Stimulated activated CD4-positive, alpha-beta T cell treated with anti-CD3 and anti-CD28 coated beads, Interleukin-4, amount 100 ng/mL, for 24 hours (primary cell): ENCODE data around the gene ITPKB.
"Not testable (repeated sequence)": the region's sequence is repeated elsewhere in the genome, so short reads cannot be mapped to it uniquely, and the experiment has no call there.

Source experiments
- DNase-seq: peaks from one replicate; pipeline ENCODE4 v3.0.0-alpha.2; 2020

ITPKB gene

DNA sequence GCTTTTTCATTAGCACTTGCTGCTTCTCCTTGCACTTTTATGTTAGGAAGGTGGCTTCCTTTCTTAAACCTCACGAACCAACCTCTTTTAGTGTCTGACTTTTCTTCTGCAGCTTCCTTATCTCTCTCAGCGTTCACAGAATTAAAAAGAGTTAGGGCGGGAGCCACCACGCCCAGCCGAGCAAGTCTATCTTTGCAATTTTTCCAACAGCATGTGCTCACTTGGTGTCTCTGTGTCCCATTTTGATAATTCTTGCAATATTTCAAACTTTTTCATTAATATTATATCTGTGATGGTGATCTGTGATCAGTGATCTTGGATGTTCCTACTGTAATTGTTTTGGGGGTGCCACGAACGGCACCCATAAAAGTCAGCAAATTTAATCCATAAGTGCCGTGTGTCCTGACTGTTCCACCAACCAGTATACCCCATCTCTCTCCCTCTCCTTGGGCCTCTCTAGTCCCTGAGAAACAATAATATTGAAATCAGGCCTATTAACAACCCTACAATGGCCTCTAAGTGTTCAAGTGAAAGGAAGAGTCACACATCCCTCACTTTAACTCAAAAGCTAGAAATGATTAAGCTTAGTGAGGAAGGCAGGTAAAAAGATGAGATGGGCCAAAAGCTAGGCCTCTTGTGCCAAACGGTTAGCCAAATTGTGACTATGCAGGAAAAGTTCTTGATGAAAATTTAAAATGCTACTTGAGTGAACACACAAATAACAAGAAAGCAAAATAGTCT, 15.9 kb upstream of the ITPKB start:
- DNase-seq: no peak

DNA sequence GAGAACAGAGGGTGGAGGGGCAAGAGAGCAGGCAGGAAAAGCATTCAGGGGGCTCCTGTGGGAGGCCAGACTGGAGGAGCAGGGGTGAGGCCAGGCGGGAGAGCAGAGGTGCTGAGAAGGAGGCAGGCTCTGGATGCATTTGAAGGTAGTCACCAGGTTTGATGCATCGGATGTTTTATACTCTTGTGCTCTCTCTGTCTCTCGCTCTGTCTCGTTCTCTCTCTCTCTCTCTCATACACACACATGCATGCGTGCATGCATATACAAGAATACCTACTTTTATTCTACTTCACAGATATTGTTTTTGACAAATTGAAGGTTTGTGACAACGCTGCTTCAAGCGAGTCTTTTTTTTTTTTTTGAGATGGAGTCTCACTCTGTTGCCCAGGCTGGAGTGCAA, 15.0 kb upstream of the ITPKB start:
- no peak for DNase-seq

DNA sequence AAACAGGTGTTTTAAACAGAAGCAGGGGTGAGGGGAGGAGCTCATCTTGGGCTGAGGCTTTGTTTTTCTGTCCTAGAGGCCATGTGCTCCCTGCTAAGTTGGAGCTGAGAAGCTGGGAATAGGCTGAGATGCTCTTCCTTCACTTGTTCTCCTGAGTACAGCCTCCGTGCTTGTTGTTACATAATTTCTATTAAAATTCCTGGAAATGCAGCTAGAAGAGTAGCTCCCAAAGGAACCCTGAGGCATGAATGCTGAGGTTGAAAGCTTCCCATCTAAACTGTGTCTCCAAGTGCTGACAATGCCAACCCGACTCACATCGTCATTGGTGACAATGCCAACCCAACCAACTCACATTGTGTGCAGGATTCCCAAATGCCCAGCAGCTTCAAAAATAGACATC, 12.6 kb upstream of the ITPKB start:
- DNase-seq: no peak

DNA sequence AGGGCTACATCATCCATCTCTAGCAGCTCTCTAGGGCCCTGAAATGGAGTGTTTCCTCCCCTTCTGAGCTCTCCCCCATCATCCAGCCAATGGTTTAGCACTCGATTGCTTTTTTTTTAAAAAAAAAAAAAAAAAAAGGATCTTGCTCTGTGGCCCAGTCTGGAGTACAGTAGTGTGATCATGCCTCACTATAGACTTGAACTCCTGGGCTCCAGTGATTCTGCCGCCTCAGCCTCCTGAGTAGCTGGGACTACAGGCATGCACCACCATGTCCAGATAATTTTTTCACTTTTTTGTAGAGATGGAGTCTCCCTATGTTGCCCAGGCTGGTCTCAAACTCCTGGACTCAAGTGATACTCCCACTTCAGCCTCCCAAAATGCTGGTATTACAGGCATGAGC, 12.1 kb upstream of the ITPKB start:
- DNase-seq: no peak

DNA sequence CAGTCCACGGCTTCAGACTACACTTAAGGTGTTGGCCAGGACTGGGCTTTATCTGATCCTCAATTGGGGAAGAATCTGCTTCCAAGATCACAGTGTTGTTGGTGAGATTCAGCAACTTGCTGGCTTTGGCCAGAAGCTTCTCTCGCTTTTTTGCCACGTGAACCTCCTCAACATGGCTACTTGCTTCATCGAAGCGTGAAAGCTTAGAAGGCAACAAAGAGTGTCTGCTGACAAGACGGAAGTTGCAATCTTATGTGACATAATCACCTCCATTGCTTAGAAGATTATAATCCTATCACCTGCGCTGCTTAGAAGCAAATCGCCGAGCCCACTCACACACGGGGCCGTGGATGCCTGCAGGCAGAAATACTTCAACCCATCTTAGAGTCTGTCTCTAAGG, 10.4 kb upstream of the ITPKB start:
- no peak for DNase-seq

DNA sequence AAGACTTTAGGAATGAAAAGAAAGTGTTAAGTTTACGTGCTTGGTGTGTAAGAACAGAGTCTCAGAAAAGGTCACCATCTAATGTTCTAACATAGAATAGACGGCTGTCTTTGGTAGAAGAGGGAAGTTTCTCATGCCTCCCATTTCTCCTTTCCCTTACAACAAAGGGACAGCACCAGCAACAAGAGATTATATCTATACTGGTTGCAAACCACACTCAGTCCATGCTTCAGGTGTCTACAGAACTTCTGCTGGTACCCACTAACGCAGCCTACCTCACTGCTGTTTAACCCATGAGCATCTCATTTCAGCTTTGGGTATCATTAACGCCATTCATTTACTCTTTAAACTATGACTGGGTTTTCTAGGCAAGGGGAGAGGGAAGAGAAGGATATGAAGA, 9.2 kb upstream of the ITPKB start:
- DNase-seq: no peak

DNA sequence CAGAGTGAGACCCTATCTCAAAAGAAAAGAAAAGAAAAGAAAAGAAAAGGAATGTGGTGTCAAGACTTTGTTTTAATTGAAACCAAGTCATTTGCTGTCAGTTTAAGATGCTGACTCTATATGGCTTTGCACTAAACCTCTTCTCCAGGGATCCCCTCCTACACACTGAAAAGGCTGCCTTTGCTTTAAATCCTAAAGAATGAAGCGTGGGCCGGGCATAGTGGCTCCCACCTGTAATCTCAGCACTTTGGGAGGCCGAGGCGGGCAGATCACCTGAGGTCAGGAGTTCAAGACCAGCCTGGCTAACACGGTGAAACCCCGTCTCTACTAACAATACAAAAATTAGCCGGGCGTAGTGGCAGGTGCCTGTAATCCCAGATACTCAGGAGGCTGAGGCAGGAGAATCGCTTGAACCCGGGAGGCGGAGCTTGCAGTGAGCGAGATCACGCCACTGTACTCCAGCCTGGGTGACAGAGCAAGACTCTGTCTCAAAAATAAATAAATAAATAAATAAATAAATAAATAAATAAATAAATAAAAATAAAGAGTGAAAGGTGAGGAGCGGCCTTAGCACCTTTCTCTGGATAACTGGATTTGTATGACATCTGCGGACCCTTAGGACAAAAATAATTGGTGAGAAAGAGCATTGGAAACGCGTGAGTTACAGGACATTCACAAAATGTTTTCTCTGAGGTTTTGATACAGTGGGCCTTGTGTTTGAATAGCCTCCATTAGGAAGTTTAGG, 8.6 kb upstream of the ITPKB start:
- not testable (repeated sequence) for DNase-seq

DNA sequence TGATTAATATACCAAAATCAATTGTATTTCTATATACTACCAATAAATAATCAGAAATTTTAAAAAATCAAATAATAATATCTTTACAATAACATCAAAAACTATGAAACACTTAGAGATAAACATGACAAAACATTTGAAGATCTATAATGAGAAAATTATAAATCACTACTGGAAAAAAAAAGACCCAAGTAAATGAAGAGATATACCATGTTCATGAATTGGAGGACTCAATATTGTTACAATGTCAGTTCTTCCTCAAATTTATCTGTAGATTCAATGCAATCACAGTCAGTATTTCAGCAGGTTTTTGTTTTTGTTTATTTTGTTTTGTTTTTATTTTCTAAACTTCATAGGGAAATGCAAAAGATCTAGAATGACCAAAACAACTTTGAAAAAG, 4.2 kb upstream of the ITPKB start:
- DNase-seq: no peak

DNA sequence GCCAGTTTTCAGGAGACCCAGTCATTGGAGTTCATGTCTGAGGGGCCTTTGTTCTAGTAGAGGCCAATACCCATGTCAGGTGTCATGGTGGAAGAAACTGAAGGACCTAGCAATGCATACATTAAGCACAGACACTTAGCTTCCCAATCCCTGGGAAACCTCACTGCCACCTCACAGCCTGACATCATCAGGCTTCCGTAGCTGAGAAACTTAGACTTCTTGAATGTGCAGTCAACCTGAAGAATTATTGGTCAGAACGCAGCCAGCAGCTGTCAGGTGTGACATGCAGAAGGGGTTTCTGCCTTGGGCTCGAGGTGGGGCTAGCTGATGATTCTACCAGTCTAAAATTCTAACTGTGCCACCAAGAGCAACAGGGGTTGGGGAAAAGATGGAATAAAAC, 1.9 kb upstream of the ITPKB start:
- no peak for DNase-seq

DNA sequence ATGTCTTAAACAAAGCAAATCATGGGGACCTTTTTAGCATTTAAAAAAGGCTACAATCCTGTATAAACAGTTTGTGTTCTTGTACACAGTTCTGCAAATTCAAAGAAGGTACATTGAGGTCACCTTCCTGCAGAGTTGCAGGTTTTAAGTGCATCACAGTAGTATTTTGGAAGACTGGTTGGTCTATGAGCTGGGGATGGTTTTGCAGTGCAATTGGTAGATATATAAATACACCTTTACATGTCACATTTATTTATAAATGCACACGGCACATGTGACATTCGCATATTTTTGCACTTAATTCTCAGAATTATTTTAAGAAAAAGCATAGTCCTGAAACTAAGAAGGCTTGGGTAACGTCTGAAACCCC, 599 bp upstream of the ITPKB start:
- no peak for DNase-seq

DNA sequence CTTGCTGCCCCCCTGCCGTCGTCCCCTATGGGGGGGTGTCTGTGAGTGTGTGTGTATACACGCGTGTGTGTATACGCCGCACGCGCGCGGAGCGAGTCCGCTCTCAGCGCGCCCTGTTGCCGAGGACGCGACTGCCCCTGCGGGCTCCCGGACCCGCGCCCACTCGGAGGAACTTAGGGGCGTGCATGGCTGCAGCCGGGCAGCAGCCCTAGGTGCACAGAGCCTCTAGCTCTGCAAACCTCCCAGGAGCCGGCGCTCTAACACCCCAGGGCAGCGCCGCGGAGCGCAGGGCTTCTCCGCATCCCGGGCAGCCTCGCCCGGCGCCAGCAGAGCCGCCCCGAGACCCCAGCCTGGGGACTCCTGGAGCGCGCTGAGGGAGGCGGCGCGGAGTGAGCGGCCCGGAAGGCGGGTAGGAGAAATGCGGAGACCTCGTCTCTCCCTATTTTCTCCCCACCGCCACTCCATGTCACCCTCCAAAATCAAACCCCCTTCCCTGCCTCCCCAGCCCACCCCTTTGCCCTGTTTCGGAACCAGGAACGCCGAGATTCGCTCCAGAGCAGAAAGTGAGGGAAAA, 574 bp downstream of the ITPKB start:
- DNase-seq: no peak

DNA sequence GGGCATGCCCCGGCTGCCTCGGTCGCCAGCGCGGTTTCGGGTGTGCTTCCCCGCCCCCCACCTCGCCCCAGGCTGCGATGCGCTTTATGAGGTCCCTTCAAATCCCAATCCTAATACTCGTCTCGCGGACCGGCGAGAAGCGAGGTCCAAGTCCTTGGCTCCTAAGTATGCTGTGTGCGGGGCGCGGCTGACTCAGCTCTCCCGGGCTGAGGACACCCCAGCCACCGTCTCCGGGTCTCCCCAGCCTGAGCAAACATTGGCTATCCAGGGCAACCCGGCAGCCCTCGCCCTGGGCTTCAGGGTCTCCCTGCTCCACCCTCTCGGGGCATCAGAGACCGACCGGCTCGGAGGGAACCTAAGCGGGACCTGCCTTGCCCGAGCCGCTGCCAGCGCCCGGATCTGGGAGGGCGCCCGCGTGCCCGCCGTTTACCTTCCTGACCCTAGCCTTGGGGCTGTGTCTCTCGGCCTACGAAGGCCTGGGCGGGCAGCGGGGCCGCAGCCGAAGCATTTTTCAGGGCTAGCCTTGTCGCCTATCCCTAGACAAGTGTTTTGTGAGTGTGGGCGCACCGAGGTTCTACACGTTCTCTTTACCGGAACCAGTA, 1.2 kb downstream of the ITPKB start:
- DNase-seq: no peak

DNA sequence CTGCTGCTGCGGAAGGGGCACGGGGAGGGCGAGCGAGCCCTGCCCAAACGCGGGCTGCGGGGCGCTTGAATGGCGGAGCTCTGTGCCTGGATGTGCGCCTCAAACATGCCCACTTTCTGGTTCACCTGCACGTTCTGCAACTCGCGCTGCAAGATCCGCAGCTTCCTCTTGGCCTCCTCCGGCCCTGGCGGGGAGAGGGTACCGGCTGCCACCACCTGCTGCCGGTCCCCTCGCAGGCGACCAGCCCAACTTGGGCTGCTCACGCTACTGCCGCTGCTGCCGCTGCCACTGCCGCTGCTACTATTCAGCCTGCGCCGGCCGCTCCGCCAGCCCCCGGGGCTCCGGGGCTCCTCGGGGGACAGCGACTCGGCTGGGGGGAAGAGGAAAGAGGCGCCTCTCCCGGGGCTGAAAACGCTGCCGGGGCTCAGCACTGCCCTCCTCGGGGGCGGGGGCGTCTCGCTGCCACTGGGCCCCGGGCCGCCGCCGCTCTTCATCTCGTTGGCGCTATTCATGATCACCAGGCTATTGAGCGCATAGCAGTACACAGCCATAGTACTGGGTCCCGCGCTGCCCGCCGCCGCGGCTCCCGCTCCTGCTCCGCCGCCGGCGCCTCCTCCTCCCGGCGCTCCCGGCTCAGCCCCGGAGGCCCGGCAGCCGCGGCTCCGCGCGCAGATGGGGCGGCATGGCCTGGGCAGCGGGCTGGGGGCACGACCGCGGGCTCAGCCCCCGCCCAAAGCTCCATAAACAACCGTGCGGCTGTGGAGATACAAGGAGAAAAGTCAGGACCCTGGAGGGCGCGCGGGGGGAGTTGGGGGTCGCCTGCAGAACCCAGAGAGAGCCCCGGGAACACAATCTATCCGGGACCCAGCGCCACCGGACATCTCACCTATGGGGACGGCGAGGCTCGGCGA, 1.9 kb downstream of the ITPKB start:
- peak; percentile 59 for DNase-seq

DNA sequence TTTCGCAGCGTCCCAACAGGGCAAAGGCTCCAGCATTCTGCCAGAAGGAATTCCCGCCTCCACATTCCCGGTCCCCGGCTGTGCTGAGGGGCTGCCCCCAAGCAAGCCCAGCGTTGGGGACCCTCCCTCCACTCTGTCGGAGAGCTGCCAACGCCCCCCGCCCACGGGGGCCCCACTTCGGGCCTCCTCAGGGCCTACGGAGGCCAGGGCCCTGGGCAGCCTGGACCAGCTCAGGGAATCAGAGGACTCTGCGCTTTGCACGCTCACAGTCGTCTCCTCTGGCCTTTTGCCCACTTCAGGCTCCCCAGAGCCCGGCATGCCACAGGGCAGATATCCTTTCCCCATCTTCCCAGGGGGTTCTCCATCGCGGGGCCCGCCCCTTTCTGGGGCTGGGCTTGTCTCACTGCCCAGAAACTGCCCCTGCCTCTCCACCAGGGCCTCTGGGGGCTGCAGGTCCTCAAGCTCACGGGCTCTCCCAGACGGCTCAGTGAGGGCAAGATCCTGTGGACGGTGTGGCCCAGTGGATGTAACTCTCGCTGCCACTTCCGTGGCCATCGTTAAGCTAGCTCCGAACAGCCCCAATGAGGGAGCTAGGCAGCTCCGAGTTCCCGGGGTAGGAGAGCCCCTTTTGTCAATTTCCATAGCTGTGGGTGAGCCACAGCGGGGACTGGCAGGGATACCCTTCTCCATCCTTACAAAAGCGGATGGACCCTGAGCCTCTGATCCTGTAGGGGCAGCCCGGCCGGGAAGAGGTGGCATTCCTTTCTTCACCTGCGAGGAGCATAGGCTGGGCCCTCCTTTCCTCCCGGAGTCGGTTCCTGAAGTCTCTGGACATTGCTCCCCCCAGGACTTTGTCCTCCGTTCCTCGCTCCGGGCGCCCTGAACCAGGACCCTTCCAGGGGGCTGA, 2.8 kb downstream of the ITPKB start:
- no peak for DNase-seq

DNA sequence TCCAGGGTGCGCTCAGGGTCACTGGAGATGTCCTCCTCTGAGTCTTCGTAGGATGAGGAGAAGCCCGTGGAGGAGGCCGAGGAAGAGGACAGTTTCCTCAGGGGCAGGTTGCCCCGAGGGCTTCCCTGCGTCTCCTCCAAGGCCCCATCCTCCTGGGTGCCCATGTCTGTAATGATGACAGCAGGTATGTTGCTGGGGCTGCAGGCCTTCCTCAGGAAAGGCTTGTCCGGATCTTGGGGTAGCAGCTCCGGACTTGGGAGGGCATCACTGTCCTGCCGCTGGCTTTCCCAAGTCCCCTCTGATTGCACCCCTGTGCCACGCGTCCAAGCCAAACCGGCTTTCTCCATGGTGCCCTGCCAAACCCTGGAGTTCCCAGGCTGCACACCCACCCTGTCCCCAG, 3.5 kb downstream of the ITPKB start:
- no peak for DNase-seq

DNA sequence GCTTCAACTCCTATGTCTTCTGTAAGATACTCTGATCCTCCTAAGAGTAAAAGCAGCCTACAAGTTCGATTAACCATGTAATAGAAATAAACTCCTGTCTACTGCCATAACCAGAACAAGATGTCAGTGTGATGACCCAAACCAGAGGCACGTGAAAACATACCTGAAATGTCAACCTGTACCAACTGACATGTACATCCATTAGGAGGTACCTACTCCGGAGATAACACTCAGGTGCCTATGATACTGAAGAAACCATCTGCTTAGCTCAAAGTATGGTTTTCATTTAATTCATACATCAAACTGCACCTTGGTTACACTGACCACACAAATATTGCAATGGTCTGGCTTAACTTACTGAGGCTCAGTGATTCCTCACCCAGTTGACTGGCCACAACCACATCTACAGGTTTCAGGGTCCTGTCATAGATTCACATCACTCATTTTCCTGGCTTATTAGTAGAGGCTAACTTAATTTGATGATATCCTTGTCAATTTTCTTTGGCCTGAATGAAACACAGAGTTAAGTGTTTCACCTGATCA, 4.4 kb downstream of the ITPKB start:
- no peak for DNase-seq

DNA sequence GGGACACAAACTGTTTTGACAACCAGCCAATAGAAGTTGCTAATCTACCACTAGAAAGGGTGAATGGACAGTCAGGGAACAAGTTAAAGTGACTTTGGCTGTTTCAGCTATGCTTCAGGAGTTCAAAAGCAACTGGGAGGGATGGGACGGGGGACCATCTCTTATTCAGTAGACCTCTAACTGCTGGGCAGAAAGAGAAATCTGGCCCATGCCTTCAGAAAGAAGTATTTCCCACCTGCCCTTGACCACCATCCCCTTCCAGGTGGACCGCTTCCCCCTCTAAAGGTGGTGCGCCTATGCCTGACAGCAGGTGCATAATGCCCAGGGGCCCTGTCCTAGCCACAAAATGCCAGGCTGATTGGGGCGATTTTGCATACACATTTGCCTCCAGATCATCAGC, 5.2 kb downstream of the ITPKB start:
- no peak for DNase-seq

DNA sequence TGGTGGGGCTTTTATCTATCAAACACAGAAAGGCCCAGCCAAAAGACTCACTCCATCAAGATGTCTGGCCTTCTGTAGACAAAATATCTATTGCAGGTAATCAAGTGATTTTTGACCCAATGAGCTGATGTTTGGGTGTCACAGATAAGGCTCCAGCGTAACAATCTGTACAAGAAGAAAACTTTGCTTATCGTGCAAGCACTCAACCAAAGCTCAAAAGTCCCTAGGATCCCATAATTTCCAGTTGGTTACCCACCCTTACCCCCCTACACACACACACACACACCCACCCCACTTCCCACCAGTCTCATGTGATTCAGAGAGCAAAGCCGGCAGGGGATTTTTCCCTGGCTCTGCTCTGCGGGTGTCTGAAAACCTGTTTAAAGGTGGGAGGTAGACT, 5.8 kb downstream of the ITPKB start:
- no peak for DNase-seq

DNA sequence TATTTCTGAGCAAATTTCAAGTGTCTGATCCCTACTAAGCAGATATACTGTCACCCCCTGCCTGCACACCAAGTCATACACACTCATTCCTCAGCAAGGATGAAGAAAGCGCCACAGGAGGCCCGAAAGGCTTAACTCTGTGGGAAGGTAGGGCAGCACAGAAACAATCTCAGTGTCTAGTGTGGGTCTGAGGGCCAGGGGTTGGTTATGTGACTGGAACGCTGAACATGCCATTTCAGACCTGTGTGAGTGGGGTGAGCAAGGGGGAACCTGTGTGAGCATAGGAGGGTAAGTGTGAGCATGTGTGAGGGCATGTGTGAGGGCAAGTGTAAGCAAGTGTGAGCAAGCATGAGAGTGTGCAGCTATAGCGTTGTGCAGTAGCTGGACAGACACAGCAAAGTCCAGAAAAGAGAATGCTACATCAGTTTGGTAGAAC, 6.2 kb downstream of the ITPKB start:
- no peak for DNase-seq

DNA sequence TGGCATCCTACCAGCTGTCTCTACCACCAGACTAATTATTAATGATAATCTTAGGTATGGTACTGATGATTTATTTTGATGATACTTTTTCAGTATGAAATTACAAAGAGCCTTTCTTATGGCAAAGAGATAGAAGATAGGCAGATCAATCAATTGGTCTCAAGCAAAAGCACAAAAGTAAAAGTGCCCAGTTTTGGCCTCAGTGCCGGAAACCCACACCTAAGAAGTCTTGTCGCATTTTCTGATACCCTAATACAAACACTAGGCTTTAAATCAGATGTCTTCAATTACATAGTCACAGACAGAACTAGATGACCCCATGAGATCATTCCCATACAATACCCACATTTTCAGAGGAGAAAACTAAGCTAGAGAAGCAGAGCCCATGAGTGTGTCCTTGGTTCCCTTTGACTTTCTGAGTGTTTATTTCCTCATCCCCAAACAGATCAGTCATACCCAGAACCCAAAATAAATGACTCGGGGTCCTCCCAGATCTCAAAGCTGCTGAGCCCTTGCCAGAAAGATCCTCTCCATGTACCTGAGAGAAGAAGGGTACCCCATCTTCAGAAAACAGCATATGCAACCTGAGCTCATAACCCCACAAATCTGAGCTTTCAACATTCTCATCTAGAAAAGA, 7.7 kb downstream of the ITPKB start:
- DNase-seq: no peak

DNA sequence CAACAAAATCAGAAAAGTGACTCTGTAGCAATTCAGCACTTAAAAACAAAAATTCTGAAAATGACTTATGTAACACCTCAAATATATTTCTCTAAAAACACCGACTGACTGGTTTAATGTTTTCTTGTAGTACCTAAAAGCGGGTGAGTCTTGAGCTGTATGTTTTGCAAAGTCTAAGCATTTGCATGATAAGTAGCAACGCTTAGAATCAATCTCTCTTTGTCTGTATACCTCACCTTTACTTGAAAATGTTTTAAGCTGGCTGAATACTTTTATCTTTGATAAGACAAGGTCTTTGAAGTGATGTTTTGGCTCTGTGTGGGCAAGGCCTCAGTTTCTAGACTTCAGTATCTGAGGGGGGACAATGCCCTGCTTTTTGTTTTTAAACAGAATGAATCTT, 8.2 kb downstream of the ITPKB start:
- no peak for DNase-seq
